Karpas-422 (cell line): ENCODE data around the gene MAPK13. TPM values are rescaled to one million over a fixed set of nuclear protein-coding genes. Genes with fewer than 3 reads are reported as not detected.

ENCODE experiments used
- DNase-seq: peaks from one replicate; pipeline ENCODE4 v3.0.0-alpha.2; 2015
- H2AFZ ChIP-seq: fragments of 200-600 bp; sonication (generic); 2 replicates; pipeline ENCODE4 v1.6.1; 2014; ENCODE audit warnings: antibody characterized with exemption, low read length, mixed read lengths
- H3K27ac ChIP-seq: fragments of 200-600 bp; sonication (generic); 2 replicates; pipeline ENCODE4 v1.5.1; 2014; ENCODE audit warnings: mild to moderate bottlenecking, low read length, moderate library complexity
- H3K27me3 ChIP-seq: fragments of 200-600 bp; sonication (generic); 2 replicates; pipeline ENCODE4 v1.6.1; 2014; ENCODE audit warnings: low read length, mixed read lengths
- H3K36me3 ChIP-seq: fragments of 200-600 bp; sonication (generic); 2 replicates; pipeline ENCODE4 v1.6.1; 2014; ENCODE audit warnings: low read length, mixed read lengths; ENCODE audit not compliant: insufficient read depth
- H3K4me1 ChIP-seq: fragments of 200-600 bp; sonication (generic); 2 replicates; pipeline ENCODE4 v1.6.1; 2014; ENCODE audit warnings: mild to moderate bottlenecking, low read length, mixed read lengths
- H3K4me2 ChIP-seq: fragments of 200-600 bp; sonication (generic); 2 replicates; pipeline ENCODE4 v1.6.1; 2014; ENCODE audit warnings: low read length, low read depth, mild to moderate bottlenecking; ENCODE audit not compliant: poor library complexity, severe bottlenecking
- H3K4me3 ChIP-seq: fragments of 200-600 bp; sonication (generic); 2 replicates; pipeline ENCODE4 v1.5.1; 2014; ENCODE audit warnings: mild to moderate bottlenecking, antibody characterized with exemption, low read length, mixed read lengths
- H3K79me2 ChIP-seq: fragments of 200-600 bp; sonication (generic); 2 replicates; pipeline ENCODE4 v1.6.1; 2014; ENCODE audit warnings: mild to moderate bottlenecking, low read length, mixed read lengths
- H3K9ac ChIP-seq: fragments of 200-600 bp; sonication (generic); 2 replicates; pipeline ENCODE4 v1.6.0; 2014; ENCODE audit warnings: low read length
- H3K9me2 ChIP-seq: fragments of 200-600 bp; sonication (generic), shearing (Covaris generic); replicated peaks from 2 replicates; pipeline ENCODE4 v1.6.0; 2014; ENCODE audit warnings: mild to moderate bottlenecking, low read length, moderate library complexity; ENCODE audit not compliant: insufficient read depth
- H3K9me3 ChIP-seq: fragments of 300-700, 200-600 bp; sonication (generic); 2 replicates; pipeline ENCODE4 v1.6.1; 2014; ENCODE audit warnings: low read length, mixed read lengths
- H4K20me1 ChIP-seq: fragments of 200-600 bp; sonication (generic); 2 replicates; pipeline ENCODE4 v1.6.1; 2014; ENCODE audit warnings: mild to moderate bottlenecking, antibody characterized with exemption, low read length, low read depth; ENCODE audit not compliant: insufficient read depth
- total RNA-seq: library from RNA; depleted of rRNA; stranded (reverse); fragments of >200 nt; shearing (Covaris generic); gene quantifications from 2 replicates; pipeline ENCODE4 v1.2.3, GENCODE V29; 2014; ENCODE audit warnings: low replicate concordance

MAPK13 gene
- total RNA-seq, 1 experiment from 2014 or later = 1.6 TPM

GRCh38 chr6:36095497-36096391 lies 34.6 kb upstream of the MAPK13 start:
- Histone ChIP-seq H3K4me2 (no peak overlapping the region), H2AFZ (no peak overlapping the region), H3K79me2 (peaks cover 10% of the 10 kb centered on the region; the same call in 1 of the 2 replicates), H3K9ac (no peak overlapping the region), H3K27me3 (no peaks in the 10 kb centered on the region), H3K4me3 (no peak overlapping the region), H4K20me1 (no peaks in the 10 kb centered on the region), H3K27ac (no peak overlapping the region), H3K4me1 (peaks cover 22% of the 10 kb centered on the region), H3K9me2 (no peaks in the 10 kb centered on the region), H3K9me3 (no peaks in the 10 kb centered on the region), H3K36me3 (peaks cover 6% of the 10 kb centered on the region; the same call in 1 of the 2 replicates)
- DNase-seq = no peak

- no peaks in the 10 kb centered on the region for H3K9me3 ChIP-seq
- no peaks in the 10 kb centered on the region for H3K27me3 ChIP-seq
- peaks cover 13% of the 10 kb centered on the region; the same call in 1 of the 2 replicates for H3K79me2 ChIP-seq
- H3K36me3 ChIP-seq = peaks cover 10% of the 10 kb centered on the region; the same call in 1 of the 2 replicates
- peaks cover 22% of the 10 kb centered on the region for H3K4me1 ChIP-seq
- H3K4me3 ChIP-seq = no peak overlapping the region
- H3K4me2 ChIP-seq = no peak overlapping the region
- no peak overlapping the region for H3K9ac ChIP-seq
- H4K20me1 ChIP-seq = no peaks in the 10 kb centered on the region
- H3K27ac ChIP-seq = no peak overlapping the region; the same call in 1 of the 2 replicates
- no peaks in the 10 kb centered on the region for H3K9me2 ChIP-seq
- no peak for DNase-seq
- no peak overlapping the region for H2AFZ ChIP-seq
Observed at GRCh38 chr6:36098253-36098919, 31.9 kb upstream of the MAPK13 start.

GRCh38 chr6:36098920-36099647 lies 31.2 kb upstream of the MAPK13 start:
- Histone ChIP-seq H3K9ac (no peak overlapping the region), H3K4me2 (no peak overlapping the region), H3K36me3 (peaks cover 10% of the 10 kb centered on the region; the same call in 1 of the 2 replicates), H3K27ac (no peak overlapping the region), H3K4me3 (no peak overlapping the region), H3K4me1 (peaks cover 22% of the 10 kb centered on the region), H2AFZ (no peak overlapping the region), H3K79me2 (peaks cover 13% of the 10 kb centered on the region; the same call in 1 of the 2 replicates), H3K27me3 (no peaks in the 10 kb centered on the region), H4K20me1 (no peaks in the 10 kb centered on the region), H3K9me3 (no peaks in the 10 kb centered on the region), H3K9me2 (no peaks in the 10 kb centered on the region)
- no peak for DNase-seq

- Histone ChIP-seq H3K4me1 (peaks cover 16% of the 10 kb centered on the region), H3K4me3 (no peak overlapping the region), H3K9me2 (no peaks in the 10 kb centered on the region), H2AFZ (no peak overlapping the region), H3K9ac (no peak overlapping the region), H3K27me3 (no peaks in the 10 kb centered on the region), H3K9me3 (no peaks in the 10 kb centered on the region), H4K20me1 (no peaks in the 10 kb centered on the region), H3K36me3 (peaks cover 10% of the 10 kb centered on the region; the same call in 1 of the 2 replicates), H3K4me2 (no peak overlapping the region), H3K79me2 (peaks cover 13% of the 10 kb centered on the region; the same call in 1 of the 2 replicates), H3K27ac (no peak overlapping the region)
- no peak for DNase-seq
Observed at GRCh38 chr6:36099869-36100483, 30.3 kb upstream of the MAPK13 start.

- H3K27ac ChIP-seq = no peak overlapping the region
- H3K4me1 ChIP-seq = peaks cover 10% of the 10 kb centered on the region
- no peaks in the 10 kb centered on the region for H3K9me2 ChIP-seq
- no peak overlapping the region for H3K9ac ChIP-seq
- H3K36me3 ChIP-seq = peaks cover 11% of the 10 kb centered on the region; the same call in 1 of the 2 replicates
- DNase-seq = no peak
- H3K27me3 ChIP-seq = no peaks in the 10 kb centered on the region
- H3K4me2 ChIP-seq = no peak overlapping the region
- no peaks in the 10 kb centered on the region for H3K9me3 ChIP-seq
- H2AFZ ChIP-seq = no peak overlapping the region
- H3K79me2 ChIP-seq = peaks cover 10% of the 10 kb centered on the region
- no peaks in the 10 kb centered on the region for H4K20me1 ChIP-seq
- no peak overlapping the region for H3K4me3 ChIP-seq
Observed at GRCh38 chr6:36101691-36102090, 28.6 kb upstream of the MAPK13 start.

GRCh38 chr6:36102853-36103252 lies 27.5 kb upstream of the MAPK13 start:
- Histone ChIP-seq H4K20me1 (no peaks in the 10 kb centered on the region), H3K9me2 (no peaks in the 10 kb centered on the region), H2AFZ (no peak overlapping the region), H3K4me1 (peaks cover 10% of the 10 kb centered on the region), H3K4me2 (no peak overlapping the region), H3K4me3 (no peak overlapping the region), H3K27ac (no peak overlapping the region), H3K9ac (no peak overlapping the region), H3K79me2 (peaks cover 10% of the 10 kb centered on the region), H3K27me3 (no peaks in the 10 kb centered on the region), H3K9me3 (no peaks in the 10 kb centered on the region), H3K36me3 (peaks cover 11% of the 10 kb centered on the region; the same call in 1 of the 2 replicates)
- DNase-seq = no peak

- H3K4me3 ChIP-seq = no peak overlapping the region
- no peak overlapping the region for H2AFZ ChIP-seq
- H3K79me2 ChIP-seq = peaks cover 10% of the 10 kb centered on the region
- no peaks in the 10 kb centered on the region for H3K27me3 ChIP-seq
- H3K4me2 ChIP-seq = no peak overlapping the region
- H4K20me1 ChIP-seq = no peaks in the 10 kb centered on the region
- no peak overlapping the region for H3K27ac ChIP-seq
- H3K4me1 ChIP-seq = peaks cover 20% of the 10 kb centered on the region
- H3K36me3 ChIP-seq = peaks cover 15% of the 10 kb centered on the region; the same call in 1 of the 2 replicates
- DNase-seq = no peak
- H3K9me3 ChIP-seq = no peaks in the 10 kb centered on the region
- no peak overlapping the region for H3K9ac ChIP-seq
- H3K9me2 ChIP-seq = no peaks in the 10 kb centered on the region
Observed at GRCh38 chr6:36104836-36105235, 25.5 kb upstream of the MAPK13 start.
